Activated gamma-delta T cell (primary cell): Measurements from ENCODE around the gene MEGF11.

Source experiments
- DNase-seq: peaks from one replicate; lab custom pipeline; 2025; lab: John Stamatoyannopoulos, UW

MEGF11 gene

GRCh38 chr15:66240240-66240794 lies 13.2 kb downstream of the MEGF11 start:
- DNase-seq: no peak

DNA sequence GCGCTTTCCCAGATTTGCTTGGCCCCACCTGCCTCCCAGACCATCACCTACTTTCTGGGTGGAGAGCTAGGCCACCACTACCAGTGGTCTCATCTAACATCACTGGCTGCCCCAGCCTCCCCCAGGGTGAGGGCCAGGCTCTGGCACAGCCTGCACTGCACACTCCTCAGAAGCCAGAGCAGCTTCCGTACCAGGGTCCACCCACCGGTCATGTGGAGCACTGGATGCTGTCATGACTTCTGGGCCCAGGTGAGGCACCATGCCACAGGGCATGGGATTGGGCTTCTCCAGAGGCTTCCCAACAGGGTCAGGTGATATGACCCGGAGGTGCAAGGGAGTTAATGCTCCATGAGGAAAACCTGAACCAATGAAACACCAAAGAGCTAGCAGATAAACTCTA lies 14.0 kb downstream of the MEGF11 start:
- DNase-seq: no peak

- no peak for DNase-seq
These were observed 15.2 kb downstream of the MEGF11 start for GRCh38 chr15:66238318-66238717.

DNA sequence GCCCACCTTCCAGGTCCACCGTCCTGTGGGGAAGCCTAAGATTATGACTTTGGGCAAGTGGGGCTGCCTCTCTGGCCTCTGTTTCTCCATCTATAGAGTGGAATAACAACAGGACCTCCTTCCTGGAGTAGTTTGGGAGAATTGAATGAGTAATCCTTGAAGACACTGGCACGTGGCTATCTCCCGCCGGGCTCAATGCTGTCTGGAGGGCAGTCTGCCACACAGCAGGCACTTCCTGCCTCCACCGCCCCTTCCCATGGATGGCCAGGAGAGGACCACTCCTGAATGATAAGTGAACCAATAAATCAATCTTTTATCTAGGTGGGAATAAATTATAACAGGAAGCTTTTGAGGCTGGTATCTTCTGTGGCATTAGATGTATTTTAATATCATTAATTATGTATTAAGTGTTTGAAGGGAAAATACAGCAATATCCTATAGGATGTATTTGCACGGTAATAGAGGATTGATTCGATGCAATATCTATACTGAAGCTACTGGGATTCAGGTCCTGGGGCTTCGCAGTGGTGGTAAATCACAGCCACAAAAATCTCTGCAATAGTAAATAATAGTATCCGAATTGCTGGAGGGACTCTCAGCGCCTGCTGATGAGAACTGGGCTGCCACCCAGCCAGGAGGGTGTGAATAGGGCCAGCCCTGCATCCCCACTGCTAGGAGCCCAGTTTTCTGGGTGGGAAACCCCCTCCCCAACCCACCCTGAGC lies 15.9 kb downstream of the MEGF11 start:
- DNase-seq: no peak

- no peak for DNase-seq
These were observed 16.7 kb downstream of the MEGF11 start for GRCh38 chr15:66236806-66237375.

- no peak for DNase-seq
These were observed 17.7 kb downstream of the MEGF11 start for GRCh38 chr15:66235866-66236265.

DNA sequence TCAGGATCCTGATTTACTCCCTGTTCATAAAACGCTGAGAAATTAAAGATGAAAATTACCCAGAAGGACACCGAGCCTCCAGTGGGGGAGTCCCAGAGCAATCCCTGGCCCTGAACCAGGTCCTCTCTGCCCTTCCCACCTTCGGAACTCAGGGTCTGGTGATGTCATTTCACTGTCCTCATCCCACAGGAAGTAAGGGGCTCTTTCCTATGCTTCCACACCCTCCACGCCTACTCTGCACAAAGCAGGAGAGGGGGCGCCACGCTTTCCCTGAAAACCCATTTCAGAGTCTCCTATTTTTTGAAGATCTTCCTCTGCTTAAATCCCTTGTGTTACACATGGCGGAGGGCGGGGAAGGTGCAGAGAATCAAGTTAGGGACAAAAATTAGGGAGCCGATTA lies 18.8 kb downstream of the MEGF11 start:
- DNase-seq: no peak

DNA sequence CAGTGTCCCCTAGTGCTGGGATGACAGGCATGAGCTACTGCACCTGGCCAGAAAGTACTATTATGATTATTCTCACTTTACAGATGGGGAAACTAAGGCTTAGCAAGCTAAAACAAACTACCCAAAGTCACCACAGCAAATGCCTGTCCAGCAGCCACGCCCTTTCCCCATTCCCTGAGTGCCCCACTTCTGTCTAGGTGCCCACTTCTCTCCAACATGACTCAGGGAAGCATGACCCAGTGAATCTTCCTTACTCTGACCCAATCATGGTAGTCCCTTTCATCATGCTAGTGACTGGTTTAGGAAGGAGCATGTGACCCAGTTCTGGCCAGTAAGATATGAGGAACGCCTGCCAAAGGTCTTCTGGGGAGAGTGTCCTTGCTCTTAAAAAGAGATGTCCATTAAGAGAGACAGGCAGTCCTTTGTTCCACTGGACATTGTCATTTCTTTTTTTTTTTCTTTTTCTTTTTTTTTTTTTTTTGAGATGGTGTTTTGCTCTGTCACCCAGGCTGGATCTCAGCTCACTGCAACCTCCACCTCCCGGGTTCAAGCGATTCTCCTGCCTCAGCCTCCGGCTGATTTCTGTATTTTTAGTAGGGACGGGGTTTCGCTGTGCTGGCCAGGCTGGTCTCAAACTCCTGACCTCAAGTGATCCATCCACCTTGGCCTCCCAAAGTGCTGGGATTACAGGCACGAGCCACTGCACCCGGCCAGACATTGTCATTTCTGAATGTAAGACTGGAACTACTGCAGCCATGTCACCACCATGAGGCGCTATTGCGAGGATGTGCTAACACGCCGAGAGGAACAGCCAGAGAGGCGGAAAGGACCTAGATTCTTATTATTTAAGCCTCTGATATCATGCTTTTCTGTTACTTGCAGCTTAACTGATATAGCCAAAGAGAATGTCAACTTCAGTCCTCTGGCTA lies 19.8 kb downstream of the MEGF11 start:
- no peak for DNase-seq

DNA sequence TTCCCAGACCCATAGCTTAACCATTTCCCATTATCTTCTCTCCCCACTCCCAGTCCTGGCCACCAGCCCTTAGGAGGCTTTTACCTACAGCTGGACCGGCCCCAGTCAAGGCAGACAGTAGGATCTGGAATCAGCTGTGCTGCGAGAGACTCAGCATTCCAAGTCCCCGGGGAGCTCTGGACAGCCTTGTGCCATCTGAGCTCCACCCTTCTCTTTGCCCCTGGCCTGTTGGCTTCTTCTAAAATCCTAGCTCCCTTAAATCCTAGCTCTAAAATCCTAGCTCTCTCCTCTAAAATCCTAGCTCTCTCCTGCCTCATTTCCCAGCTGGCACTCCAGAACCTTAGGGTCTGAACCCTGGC lies 21.3 kb downstream of the MEGF11 start:
- no peak for DNase-seq

DNA sequence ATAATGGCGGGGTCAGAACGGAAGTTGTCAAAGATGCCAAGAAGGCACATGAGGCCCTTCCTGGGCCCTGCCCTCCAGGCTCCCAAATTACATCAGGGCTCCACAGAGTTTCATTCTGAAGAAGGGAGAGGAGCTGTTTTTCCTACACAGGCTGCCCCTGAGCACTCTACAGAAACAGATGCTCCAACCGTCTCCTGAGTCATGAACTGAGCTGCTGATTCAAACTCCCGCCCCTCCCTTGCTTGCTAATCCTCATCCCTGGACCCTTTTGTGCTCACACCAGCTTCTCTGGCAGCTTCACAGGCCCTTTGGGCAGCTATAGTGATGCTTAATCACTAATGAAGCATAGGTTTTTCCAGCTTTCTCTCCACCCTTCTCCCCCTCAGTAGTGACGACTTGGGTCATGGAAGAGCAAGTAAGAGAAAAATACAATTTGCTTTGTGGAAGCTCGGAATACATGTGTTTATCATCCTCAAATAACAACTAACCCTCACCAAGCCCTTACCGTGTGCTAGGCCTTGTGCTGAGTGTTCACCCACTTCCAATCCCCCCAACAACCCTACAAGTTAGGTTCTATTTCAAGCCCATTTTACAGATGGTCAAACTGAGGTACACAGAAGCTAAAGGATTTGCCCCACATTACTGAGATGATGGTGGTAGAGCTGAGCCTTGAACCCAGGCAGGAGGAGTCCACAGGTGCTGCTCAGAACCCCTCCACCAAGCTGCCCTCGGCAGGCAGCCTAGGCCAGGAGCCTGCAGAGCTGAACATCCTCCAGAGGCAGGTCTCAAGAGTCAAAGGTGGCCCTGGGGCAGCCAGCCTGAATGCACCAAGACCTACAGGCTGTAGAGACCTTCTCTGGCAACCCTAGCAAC lies 21.9 kb downstream of the MEGF11 start:
- DNase-seq: no peak

- DNase-seq: no peak
These were observed 23.6 kb downstream of the MEGF11 start for GRCh38 chr15:66229790-66230465.

- no peak for DNase-seq
These were observed 24.5 kb downstream of the MEGF11 start for GRCh38 chr15:66228807-66229735.

DNA sequence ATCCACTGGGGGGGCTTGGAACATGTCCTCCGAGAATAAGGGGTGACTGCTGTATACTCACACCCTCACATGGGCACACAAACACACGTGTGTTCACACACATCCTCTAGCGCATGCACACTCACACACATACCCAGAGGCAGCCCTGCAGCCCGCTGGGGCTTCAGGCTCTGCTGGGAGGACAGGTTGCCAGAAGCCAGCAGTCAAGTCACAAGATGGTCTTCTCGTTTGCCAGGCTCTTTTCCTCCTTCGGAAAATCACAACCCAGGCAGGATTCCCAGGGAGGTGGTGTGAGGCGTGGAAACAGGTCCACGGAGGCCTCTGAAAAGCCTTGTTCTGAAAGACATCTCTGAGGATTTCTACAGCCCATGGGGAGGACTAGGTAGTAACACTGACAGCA lies 26.8 kb downstream of the MEGF11 start:
- no peak for DNase-seq

- no peak for DNase-seq
These were observed 27.8 kb downstream of the MEGF11 start for GRCh38 chr15:66225656-66226274.

- no peak for DNase-seq
These were observed 28.6 kb downstream of the MEGF11 start for GRCh38 chr15:66224946-66225345.

DNA sequence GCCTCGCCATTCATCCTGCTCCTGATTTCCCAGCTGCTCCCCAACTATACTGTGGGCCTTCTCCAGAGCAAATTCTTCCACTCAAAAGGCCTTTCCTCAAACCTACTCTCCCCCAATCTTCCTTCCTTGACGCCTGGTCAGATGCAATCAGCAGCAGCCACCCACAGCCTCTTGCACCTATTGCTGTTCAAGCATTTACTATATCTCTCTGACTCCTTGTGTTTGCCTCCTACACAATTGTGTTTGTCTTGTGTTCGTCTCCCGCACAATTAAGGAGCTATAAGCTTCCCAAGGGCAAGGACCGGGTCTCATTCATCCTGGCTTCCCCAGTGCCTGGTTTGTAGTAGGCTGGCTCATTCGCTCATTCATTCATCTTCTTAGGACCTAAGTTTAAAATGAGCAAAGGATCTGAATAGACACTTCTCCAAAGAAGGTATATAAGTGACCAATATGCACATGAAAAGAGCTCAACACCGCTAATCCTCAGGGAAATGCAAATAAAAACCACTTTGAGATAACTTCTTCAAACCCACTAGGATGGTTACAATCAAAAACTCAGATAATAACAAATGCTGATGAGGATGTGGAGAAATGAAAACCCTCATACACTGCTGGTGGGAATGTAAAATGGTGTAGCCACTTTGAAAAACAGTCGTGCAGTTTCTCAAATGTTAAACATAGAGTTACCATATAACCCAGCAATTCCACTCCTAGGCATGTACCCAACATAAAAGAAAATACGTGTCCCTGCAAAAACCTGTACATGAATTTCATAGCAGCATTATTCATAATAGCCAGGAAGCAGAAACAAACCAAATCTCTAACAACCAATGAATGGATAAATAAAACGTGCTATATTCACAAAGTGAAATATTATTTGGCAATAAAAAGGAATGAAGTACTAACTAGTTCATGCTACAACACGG lies 31.0 kb downstream of the MEGF11 start:
- no peak for DNase-seq

- no peak for DNase-seq
These were observed 32.4 kb downstream of the MEGF11 start for GRCh38 chr15:66221126-66221525.

- no peak for DNase-seq
These were observed 32.9 kb downstream of the MEGF11 start for GRCh38 chr15:66220601-66221000.
